ENCODE results near the gene IMPG1.

DNA sequence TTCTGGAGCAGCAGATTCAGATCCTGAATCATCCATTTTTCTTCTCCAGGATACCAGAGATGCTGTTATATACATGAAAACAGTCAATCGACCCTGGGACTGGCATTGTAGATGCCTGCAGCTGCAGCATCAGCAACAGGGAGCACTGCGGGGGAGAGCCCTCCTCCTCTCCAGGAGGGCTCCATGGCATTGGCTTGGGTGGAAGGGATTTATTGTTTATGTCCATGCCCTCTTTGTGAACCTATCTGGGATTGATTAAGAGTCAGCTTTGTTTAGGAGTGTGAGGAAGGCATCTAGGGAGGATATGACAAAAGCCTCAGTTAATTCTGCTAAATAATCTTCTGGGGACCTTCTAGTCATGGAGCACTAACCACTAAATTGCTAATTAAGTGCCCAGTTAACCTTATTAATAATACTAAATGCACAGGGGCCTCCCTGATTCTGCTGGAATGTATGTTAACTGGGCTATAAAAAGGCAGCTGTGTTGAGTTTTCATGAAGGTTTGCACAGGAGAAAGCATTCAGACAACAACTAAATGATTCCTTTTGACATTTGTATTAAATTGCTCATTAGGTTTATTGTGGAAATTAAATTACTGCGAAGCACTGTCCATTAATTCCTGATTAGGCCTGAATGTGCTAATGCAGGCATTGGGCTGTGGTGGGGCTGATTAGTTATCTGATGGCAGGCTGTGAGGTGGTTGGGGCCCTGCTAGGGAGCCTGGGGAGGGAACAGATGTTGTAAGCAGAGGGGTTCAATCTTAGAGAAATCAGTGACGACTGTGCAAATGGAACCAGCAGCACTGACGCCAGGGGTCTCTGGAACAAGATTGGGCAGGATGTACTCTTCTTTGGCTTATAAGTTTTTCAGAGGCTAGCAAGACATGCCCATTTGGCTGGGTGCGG is 57.6 kb downstream of the IMPG1 start:
- TF ChIP-seq SUZ12 (IDR thresholded peaks at IDR 0.05; ENCODE audit: extremely low read depth, insufficient read depth, insufficient read length), result no peak
- no peak for TF ChIP-seq ZNF274 (IDR thresholded peaks at IDR 0.05; ENCODE audit: low read depth, low read length)
- no peak for TF ChIP-seq YY1 (IDR thresholded peaks at IDR 0.05; ENCODE audit: insufficient read depth, insufficient read length)
